DND-41 (cell line): Measurements from ENCODE around the gene NOTCH2.

Experiments used
- CTCF ChIP-seq: IDR thresholded peaks from 2 replicates; pipeline ENCODE4 v1.5.1; 2012; ENCODE audit warnings: borderline replicate concordance, low read length, moderate library complexity, mild to moderate bottlenecking; ENCODE audit not compliant: poor library complexity, severe bottlenecking; ENCODE audit errors: extremely low read depth
- EZH2 ChIP-seq: IDR thresholded peaks from 3 replicates; pipeline ENCODE4 v1.6.1; 2012; ENCODE audit warnings: borderline replicate concordance, low read depth, mild to moderate bottlenecking, moderate library complexity, low read length, inconsistent platforms; ENCODE audit not compliant: severe bottlenecking

- no peak for TF ChIP-seq CTCF
- no peak for TF ChIP-seq EZH2
Measured at GRCh38 chr1:119887427-119887826, 182.0 kb downstream of the NOTCH2 start.
